Left kidney (tissue), 8 donors: ENCODE measurements around the gene XIAP. TPM values are rescaled to one million over a fixed set of nuclear protein-coding genes. Genes with fewer than 3 reads are reported as not detected.
A peak's percentile ranks its signal among the peaks of the same experiment; 100 is the strongest.
"Not testable (repeated sequence)": the region's sequence is repeated elsewhere in the genome, so short reads cannot be mapped to it uniquely, and the experiment has no call there.

Source experiments
- DNase-seq: peaks from one replicate; pipeline ENCODE4 v3.0.0-alpha.2; 2013
- long read RNA-seq, 8 donors: transcript quantifications; one replicate each; lab custom pipeline, GENCODE V29; 2026
- polyA plus RNA-seq: library from polyadenylated mRNA; unstranded; fragments of 120-200 nt; gene quantifications from one replicate; pipeline ENCODE4 v1.2.1, GENCODE V29; 2013; ENCODE audit not compliant: insufficient read length

XIAP gene
- polyA plus RNA-seq, result 41.7 TPM
- long read RNA-seq, donor 1, full-length matches to known transcripts, result 5 of 5 reads
- long read RNA-seq, donor 1, partial matches to known transcripts, result 0 of 5 reads
- long read RNA-seq, donor 1, other reads (novel, unspliced or antisense), result 0 of 5 reads
- long read RNA-seq, donor 2, full-length matches to known transcripts, result 6 of 13 reads
- long read RNA-seq, donor 2, partial matches to known transcripts, result 7 of 13 reads
- long read RNA-seq, donor 2, other reads (novel, unspliced or antisense), result 0 of 13 reads
- long read RNA-seq, donor 3, full-length matches to known transcripts, result 5 of 5 reads
- long read RNA-seq, donor 3, partial matches to known transcripts, result 0 of 5 reads
- long read RNA-seq, donor 3, other reads (novel, unspliced or antisense), result 0 of 5 reads
- long read RNA-seq, donor 4, result 0 reads
- long read RNA-seq, donor 5, result 0 reads
- long read RNA-seq, donor 6, full-length matches to known transcripts, result 2 of 2 reads
- long read RNA-seq, donor 6, partial matches to known transcripts, result 0 of 2 reads
- long read RNA-seq, donor 6, other reads (novel, unspliced or antisense), result 0 of 2 reads
- long read RNA-seq, donor 7, full-length matches to known transcripts, result 3 of 3 reads
- long read RNA-seq, donor 7, partial matches to known transcripts, result 0 of 3 reads
- long read RNA-seq, donor 7, other reads (novel, unspliced or antisense), result 0 of 3 reads
- long read RNA-seq, donor 8, full-length matches to known transcripts, result 2 of 2 reads
- long read RNA-seq, donor 8, partial matches to known transcripts, result 0 of 2 reads
- long read RNA-seq, donor 8, other reads (novel, unspliced or antisense), result 0 of 2 reads

DNA sequence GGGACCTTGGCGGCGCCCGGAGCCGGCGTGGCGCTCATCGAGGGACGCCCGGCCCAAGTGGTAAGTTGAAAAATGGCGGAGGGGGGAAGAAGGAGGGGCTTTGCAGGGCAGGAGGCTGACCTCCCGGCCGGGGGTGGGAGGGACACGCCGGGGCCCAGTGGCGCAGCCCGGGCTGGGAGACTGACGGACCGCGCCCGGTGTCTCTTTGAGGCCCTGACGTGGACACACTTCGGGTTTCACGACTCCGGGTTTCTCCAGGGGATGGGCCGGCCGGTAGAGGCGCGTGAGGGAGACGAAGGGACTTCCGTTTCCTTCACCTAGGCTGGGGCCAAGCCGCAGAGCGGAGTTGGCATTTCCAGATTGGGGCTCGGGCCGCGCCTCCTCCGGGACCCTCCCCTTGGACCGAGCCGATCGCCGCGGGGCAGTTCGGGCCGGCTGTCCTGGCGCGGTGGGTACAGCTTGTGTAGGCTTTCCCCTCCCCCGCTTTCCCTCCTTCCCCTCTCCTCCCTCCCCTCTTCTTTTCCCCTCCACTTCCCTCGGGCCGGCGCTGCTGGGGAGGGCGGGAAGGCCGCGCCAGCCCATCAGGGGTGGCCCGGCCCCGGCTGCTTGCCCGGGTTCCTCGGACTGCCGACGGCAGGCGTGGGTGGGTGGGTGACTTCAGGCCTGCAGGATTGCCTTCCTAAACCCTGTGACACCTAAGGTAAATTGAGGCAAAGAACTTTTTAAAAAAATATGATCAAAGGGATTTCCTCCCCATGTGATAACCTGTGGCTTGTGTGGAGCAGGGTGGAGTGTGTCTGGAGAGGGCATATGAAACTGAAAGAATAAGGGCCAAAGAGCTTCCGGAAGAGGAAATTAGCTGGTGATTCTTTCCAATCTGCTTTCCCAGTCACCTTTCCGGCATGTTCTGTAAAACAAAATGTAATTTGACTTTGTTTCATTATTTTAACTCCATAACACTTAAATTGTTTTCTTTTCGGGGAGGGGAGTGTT, at the start of gene XIAP:
Gene XIAP (plus strand): TSS at position 208 of the 993 bp plus-strand sequence. CDS start 25,610 bp downstream, outside the sequence.
- DNase-seq, result peak; percentile 63

DNA sequence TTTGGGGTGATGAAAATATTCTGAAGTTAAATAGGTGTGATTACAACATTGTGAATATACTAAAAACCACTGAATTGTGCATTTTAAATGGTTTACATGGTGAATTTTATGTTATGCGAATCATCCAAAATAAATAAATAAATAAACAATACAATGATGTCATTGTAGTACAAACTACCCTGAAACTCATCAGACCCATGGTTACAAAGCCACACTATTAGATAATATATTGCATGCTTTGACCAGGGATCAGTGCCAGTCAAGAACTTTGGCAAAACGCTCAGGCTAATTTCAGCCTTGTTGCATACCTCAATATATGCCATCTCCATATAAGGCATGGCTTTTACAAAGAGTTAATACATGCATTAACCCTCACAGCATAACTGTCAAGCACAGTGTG, 45.5 kb upstream of the XIAP start:
- DNase-seq, result no peak

DNA sequence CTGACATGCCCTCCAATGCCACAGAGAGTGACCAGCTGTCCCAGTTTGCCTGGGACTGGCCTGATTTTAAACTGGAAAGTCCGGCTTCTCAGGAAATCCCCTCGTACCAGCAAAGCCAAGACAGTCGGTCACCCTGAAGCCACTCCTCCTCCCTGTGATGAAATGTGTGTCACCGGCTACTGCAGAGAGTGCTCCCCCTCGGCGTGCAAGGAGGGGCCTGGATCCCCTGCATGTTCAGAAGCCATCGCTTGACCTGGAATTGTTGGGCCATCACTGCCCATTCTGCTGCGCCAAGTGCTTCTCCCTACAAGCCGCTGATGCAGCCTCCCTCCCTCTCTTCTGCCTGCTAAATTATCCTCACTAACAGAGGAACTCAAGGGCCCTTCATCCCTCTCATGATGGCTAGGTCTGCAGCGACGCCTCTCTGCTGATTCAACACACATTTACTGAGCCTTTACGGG, 44.9 kb upstream of the XIAP start:
- not testable (repeated sequence) for DNase-seq

GRCh38 chrX:123817288-123817894, 42.5 kb upstream of the XIAP start:
- DNase-seq, result no peak

GRCh38 chrX:123818243-123818642, 41.6 kb upstream of the XIAP start:
- DNase-seq, result no peak

GRCh38 chrX:123822965-123823364, 36.9 kb upstream of the XIAP start:
- DNase-seq, result no peak

DNA sequence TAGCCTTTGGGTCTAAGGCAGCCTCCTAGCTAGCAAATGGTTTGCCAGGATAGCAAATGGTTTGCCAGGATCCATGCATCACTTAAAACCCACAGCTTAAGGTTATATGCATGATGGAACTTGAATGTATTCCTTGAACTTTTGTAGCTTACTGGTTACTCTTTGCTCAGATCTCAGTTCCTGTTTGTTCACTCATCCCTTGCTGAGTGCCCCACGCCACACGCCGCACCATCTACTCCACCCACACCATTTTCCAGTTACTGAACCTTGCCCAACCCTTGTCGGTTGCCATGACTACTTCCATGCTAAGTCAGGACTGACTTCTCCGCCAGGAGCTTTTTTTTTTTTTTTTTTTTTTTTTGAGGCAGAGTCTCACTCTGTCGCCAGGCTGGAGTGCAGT, 29.5 kb upstream of the XIAP start:
- DNase-seq, result peak; percentile 45

GRCh38 chrX:123833387-123833786, 26.5 kb upstream of the XIAP start:
- peak; percentile 60 for DNase-seq

- no peak for DNase-seq
Measured at GRCh38 chrX:123834116-123834515, 25.7 kb upstream of the XIAP start.

GRCh38 chrX:123835661-123836371, 24.0 kb upstream of the XIAP start:
- DNase-seq, result no peak

- not testable (repeated sequence) for DNase-seq
Measured at GRCh38 chrX:123845129-123845528, 14.7 kb upstream of the XIAP start.

DNA sequence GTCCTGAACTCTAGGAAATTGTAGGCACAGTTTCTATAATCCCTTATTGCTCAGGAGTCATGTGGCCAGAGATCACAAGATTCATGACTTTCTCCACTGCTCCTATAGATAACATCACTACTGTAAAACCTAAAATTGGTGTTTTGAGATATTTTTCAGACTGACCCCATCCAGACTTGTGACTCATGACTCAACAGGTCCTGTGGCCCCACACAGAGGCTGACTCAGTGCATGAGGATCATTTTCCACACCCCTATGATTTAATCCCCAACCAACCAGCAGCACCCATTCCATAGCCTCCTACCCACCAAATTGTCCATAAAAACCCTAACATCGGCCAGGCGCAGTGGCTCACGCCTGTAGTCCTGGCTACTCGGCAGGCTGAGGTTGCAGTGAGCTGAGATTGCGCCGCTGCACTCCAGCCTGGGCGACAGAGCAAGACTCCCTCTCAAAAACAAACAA, 13.2 kb upstream of the XIAP start:
- no peak for DNase-seq

GRCh38 chrX:123847056-123847455, 12.8 kb upstream of the XIAP start:
- DNase-seq, result no peak

DNA sequence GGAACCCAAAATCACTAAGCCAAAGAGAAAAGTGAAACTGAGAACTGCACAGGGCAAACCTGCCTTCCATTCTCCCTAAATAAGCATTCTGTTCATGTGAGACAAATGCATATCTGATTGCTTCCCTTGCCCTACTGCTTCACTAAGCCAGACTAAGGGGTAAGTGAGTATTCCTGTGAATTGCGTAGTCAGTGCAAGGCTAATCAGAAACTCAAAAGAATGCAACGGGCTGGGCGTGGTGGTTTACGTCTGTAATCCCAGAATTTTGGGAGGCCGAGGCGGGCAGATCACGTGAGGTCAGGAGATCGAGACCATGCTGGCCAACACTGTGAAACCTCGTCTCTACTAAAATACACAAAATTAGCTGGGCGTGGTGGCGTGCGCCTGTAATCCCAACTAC, 10.8 kb upstream of the XIAP start:
- DNase-seq, result no peak

GRCh38 chrX:123849906-123850305, 9.9 kb upstream of the XIAP start:
- DNase-seq, result not testable (repeated sequence)

GRCh38 chrX:123851079-123851478, 8.8 kb upstream of the XIAP start:
- DNase-seq, result no peak

- DNase-seq, result no peak
Measured at GRCh38 chrX:123854329-123854728, 5.5 kb upstream of the XIAP start.

- peak; percentile 61 for DNase-seq
Measured at GRCh38 chrX:123859409-123859845, 426 bp upstream of the XIAP start.

- DNase-seq, result no peak
Measured at GRCh38 chrX:123860983-123861382, 1.1 kb downstream of the XIAP start.

DNA sequence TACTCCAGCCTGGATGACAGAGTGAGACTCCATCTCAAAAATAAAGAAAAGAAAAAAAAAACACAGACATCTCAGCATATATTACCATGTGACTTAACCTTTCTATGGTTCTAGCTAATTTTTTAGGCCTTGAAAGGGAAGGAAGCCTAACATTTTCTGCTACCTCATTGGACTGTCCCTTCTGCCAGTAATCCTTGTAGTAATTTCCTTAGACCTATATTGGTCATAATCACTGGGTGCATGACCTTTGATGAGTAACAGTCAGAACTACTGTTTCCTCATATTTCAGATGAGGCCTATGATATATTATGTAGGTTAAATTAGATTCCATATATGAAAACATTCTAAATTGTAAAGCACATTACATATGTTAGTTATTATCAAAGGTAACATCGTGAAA, 9.6 kb downstream of the XIAP start:
- DNase-seq, result no peak
